ENCODE data around the gene KRTAP2-2. TPM values are rescaled to one million over a fixed set of nuclear protein-coding genes. Genes with fewer than 3 reads are reported as not detected.

The KRTAP2-2 gene, protein sequence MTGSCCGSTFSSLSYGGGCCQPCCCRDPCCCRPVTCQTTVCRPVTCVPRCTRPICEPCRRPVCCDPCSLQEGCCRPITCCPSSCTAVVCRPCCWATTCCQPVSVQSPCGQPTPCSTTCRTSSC
- not detected in 2 replicates for total RNA-seq

DNA sequence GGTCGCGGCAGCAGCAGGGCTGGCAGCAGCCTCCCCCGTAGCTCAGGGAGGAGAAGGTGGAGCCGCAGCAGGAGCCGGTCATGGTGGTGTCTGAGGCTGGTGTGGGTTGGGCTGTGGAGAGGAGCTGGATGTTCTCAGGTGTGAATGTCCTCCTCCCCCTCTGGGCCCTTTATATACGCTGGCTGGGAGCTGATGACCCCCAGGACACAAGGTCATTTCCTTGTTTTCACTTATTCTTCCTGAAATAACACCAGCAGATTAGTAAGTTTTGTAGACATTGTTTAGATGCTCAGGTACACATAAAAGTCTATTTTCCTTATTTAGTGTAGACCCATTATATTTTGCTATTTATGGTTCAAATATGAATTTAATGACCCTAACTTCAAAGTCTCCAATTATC lies at the start of gene KRTAP2-2:
TSS of gene KRTAP2-2 (minus strand) at position 101 of the 400 bp plus-strand sequence. CDS start at position 82, 19 bp downstream.

DNA sequence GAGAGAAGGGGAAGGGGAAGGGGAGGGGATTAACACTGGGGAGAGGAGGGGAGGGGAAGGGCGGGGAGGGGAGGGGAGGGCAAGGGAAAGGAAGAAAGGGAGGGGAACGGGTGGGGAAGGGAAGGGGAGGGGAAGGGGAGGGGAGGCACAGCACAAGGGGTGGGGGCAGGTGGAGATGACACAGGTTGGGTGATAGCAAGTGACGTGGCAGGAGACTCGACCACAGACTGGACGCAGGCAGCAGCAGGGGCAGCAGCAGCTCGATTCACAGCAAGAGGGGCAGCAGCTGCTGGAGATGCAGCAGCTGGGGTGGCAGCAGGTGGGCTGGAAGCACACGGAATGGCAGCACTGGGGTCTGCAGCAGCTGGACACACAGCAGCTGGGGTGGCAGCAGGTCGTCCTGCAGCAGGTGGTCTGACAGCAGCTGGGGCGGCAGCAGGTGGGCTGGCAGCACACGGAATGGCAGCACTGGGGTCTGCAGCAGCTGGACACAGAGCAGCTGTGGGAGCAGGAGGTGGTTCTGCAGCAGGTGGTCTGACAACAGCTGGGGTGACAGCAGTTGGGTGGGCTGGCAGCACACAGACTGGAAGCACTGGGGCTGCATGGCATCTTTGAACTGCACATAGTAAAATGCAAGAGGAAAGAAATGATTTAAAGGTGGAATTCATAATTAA lies 46.7 kb upstream of the KRTAP2-2 start, which contains the start of gene KRTAP4-16:
TSS of gene KRTAP4-16 (minus strand) at position 624 of the 674 bp plus-strand sequence. CDS start at position 624, 0 bp downstream.

DNA sequence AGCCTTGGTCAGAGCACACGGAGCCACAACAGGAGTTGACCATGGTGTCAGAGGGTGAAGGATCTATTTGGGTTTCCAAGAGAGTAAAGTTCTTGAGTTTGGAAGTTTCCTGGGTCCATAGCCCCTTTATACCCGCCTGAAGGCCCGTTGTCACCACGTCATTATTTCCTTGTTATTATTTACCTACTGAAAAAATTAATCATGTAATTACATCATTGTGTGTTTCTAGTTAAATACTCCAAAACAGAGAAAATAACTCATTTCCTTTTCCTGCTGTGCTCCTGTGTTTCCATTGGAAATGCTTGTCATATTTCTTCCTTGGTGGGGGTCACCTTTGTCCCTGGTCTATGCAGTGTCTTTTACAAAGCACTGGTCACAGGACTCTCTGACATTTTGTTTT lies 43.0 kb upstream of the KRTAP2-2 start, which contains the start of gene KRTAP4-8:
TSS of gene KRTAP4-8 (minus strand) at position 101 of the 400 bp plus-strand sequence. CDS start at position 43, 58 bp downstream.

DNA sequence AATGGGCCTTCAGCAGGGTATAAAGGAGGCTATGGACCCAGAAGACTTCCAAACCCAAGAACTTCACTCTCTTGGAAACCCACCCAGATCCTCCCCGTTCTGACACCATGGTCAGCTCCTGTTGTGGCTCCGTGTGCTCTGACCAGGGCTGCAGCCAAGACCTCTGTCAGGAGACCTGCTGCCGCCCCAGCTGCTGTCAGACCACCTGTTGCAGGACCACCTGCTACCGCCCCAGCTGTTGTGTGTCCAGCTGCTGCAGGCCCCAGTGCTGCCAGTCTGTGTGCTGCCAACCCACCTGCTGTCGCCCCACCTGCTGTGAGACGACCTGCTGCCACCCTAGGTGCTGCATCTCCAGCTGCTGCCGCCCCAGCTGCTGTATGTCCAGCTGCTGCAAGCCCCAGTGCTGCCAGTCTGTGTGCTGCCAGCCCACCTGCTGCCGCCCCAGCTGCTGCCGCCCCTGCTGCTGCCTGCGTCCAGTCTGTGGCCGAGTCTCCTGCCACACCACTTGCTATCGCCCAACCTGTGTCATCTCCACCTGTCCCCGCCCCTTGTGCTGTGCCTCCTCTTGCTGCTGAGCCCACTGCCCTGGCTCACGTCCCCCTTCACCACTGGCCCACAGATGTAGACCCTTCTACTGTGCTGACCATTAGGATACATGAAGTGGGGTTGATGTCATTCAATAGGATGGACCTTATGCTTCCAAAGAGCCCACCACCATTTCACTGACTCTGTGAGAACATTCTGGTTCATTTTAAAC lies 29.2 kb upstream of the KRTAP2-2 start, which contains the start of gene KRTAP4-7:
TSS of gene KRTAP4-7 (plus strand) at position 51 of the 757 bp plus-strand sequence. CDS start at position 108, 57 bp downstream.

DNA sequence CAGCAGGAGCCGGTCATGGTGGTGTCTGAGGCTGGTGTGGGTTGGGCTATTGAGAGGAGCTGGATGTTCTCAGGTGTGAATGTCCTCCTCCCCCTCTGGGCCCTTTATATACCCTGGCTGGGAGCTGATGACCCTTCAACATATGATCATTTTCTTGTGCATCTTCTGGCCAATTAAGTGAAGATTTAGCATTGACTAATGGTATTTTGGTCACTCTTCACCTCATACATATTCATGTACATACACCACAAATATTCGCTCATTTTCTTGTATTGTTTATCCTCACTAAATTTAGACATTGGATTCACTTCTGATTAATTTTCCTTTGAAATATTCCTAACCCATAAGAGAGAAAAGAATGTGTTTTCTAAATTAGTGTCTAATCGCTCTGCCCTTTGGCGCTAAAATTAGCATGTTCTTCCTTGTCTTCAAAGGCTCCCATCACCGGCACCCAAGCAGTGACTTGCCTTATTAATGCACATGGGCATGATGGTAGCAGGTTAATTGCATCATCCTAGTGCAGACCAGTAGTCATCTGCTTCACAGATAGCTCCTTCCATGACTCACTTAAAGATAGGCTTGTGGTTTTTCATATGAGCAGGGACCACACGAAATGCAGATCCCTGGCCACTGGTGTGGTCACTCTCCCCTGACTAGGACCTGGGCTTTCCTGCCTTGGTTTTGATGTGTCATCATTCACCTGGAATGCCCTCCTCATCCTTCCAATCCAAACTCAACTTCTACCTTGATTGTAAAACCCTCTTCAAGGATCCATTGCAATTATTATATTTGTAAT lies 11.0 kb upstream of the KRTAP2-2 start, which contains the start of gene KRTAP2-4:
TSS of gene KRTAP2-4 (minus strand) at position 51 of the 796 bp plus-strand sequence. CDS start at position 17, 34 bp downstream.

DNA sequence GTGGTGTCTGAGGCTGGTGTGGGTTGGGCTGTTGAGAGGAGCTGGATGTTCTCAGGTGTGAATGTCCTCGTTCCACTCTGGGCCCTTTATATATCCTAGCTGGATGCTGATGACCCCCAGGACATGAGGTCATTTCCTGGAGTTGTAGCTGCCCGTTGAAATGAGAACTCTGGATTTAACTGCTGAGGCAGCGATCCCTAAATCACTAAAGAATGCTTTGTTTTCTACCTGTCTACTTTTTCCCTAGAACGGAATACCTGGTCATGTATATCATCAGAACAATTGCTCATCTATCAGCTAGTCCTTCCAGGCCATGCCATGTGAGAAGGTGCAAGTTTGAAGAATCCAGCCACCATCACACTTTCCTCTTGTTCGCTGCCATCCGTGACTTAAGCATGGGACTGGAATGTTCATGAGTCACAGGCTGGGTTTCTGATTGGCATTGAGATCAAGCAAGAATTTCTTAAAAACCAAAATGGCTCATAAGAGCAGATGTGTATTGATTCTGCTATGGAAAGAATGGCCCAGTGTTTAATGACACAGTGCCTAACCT lies 5.1 kb upstream of the KRTAP2-2 start, which contains the start of gene KRTAP2-3:
TSS of gene KRTAP2-3 (minus strand) at position 63 of the 553 bp plus-strand sequence. CDS start 64 bp downstream, outside the sequence.

DNA sequence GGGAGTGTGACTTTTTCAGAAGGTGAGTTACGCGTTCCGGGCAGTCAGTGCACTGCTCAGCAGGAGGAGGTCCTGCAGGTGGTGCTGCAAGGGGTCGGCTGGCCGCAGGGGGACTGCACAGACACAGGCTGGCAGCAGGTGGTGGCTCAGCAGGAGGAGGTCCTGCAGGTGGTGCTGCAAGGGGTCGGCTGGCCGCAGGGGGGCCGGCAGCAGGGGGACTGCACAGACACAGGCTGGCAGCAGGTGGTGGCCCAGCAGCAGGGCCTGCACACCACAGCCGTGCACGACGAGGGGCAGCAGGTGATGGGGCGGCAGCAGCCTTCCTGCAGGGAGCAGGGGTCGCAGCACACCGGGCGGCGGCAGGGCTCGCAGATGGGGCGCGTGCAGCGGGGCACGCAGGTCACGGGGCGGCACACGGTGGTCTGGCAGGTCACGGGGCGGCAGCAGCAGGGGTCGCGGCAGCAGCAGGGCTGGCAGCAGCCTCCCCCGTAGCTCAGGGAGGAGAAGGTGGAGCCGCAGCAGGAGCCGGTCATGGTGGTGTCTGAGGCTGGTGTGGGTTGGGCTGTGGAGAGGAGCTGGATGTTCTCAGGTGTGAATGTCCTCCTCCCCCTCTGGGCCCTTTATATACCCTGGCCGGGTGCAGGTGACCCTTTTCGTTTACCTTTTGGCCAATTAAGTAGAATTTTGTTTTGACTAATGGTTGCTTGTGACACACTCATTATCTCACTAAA lies 8.1 kb downstream of the KRTAP2-2 start, which contains the start of gene KRTAP2-1:
TSS of gene KRTAP2-1 (minus strand) at position 582 of the 731 bp plus-strand sequence. CDS start at position 533, 49 bp downstream.

DNA sequence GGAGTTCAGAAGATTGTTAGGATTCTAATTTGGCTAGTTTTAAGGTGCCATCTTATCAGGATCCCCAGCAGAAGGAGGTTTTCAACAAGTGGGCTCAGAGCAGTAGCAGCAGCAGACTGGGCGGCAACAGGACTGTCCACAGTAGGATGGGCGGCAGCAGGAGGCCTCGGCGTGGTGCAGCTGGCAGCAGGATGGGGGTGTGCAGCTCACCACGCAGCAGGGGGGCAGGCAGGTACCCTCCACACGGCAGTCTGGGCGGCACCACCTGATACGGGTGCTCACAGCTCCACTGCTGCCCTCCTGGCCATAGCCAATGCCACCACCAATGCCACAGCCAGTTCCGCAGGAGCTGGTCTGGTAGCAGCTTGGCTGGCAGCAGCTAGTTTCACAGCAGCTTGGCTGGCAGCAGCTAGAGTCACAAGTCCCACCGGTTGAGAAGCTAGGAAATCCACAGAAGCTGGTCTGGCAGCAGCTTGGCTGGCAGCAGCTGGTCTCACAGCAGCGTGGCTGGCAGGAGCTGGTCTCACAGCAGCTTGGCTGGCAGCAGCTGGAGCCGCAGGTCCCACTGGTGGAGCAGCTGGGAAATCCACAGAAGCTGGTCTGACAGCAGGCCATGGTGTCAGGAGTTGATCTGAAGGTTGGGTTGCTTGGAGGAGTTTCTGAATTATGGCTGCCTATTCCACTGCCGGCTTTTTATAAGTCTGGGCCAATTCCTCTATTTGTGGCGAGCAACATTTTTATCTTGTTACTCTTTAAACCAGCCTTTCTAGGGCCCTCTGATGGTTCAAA lies 14.1 kb downstream of the KRTAP2-2 start, which contains the start of gene KRTAP1-1:
TSS of gene KRTAP1-1 (minus strand) at position 668 of the 789 bp plus-strand sequence. CDS start at position 615, 53 bp downstream.

DNA sequence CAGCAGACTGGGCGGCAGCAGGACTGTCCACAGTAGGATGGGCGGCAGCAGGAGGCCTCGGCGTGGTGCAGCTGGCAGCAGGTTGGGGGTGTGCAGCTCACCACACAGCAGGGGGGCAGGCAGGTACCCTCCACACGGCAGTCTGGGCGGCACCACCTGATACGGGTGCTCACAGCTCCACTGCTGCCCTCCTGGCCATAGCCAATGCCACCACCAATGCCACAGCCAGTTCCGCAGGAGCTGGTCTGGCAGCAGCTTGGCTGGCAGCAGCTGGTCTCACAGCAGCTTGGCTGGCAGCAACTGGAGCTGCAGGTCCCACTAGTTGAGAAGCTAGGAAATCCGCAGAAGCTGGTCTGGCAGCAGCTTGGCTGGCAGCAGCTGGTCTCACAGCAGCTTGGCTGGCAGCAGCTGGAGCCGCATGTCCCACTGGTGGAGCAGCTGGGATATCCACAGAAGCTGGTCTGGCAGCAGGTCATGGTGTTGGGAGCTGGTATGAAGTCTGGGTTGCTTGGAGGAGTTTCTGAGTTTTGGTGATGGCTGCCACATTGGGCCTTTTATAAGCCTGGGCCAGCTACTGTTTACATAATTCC lies 20.6 kb downstream of the KRTAP2-2 start, which contains the start of gene KRTAP1-3:
TSS of gene KRTAP1-3 (minus strand) at position 529 of the 590 bp plus-strand sequence. CDS start at position 476, 53 bp downstream.

DNA sequence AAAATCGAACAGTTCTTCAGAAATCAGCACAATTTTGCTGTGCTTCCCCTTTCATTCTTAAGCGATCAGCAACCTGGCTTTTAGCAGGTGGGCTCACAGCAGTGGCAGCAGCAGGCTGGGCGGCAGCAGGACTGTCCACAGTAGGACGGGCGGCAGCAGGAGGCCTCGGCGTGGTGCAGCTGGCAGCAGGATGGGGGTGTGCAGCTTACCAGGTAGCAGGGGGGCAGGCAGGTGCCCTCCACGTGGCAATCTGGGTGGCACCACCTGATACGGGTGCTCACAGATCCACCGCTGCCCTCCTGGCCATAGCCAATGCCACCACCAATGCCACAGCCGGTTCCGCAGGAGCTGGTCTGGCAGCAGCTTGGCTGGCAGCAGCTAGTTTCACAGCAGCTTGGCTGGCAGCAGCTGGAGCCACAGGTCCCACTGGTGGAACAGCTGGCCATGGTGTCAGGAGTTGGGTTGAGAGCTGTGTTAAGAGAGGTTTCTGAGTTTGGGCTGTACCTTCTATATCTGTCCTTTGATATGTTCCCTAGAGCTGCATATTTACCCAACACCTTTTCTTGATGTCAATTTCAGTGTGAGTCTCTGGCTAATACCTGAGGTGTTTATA lies 25.3 kb downstream of the KRTAP2-2 start, which contains the start of gene KRTAP1-4:
TSS of gene KRTAP1-4 (minus strand) at position 563 of the 613 bp plus-strand sequence. CDS start at position 446, 117 bp downstream.

DNA sequence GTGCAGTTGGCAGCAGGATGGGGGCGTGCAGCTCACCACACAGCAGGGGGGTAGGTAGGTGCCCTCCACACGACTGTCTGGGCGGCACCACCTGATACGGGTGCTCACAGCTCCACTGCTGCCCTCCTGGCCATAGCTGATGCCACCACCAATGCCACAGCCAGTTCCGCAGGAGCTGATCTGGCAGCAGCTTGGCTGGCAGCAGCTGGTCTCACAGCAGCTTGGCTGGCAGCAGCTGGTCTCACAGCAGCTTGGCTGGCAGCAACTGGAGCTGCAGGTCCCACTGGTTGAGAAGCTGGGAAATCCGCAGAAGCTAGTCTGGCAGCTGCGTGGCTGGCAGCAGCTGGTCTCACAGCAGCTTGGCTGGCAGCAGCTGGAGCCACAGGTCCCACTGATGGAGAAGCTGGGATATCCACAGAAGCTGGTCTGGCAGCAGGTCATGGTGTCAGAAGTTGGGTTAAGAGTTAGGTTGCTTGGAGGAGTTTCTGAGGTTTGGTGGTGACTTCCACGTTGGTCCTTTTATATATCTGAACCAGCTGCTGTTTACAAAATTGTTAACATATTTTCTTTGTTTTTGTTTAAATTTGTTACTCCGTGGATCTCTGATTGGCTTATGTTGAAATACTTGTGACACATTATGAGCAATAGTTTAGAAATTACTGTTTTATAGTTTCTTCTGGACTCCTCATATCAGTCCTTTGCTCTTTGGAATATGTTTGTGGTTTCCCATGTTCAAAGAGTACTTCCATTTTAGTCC lies 28.1 kb downstream of the KRTAP2-2 start, which contains the start of gene KRTAP1-5:
TSS of gene KRTAP1-5 (minus strand) at position 494 of the 757 bp plus-strand sequence. CDS start at position 441, 53 bp downstream.

DNA sequence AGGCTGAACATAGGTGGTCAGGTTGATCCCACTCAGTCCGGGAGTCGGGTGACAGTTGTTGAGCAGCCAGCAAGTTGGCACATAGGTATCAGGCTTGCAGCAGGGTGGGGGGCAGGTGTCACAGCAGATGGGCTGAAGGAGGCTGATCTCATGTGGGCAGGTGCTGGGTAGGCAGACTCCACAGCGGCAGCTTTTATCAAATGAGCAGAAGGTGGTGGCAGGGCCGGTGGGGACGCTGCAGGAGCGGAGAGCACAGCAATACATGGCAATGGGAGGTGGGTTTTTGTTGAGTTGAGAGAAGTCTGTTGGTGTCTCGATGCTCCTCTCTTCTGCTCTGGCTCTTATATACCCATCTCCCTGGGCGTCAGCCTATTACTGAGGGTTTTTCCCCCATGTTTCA lies 46.2 kb downstream of the KRTAP2-2 start, which contains the start of gene KRTAP3-1:
TSS of gene KRTAP3-1 (minus strand) at position 318 of the 400 bp plus-strand sequence. CDS start at position 264, 54 bp downstream.

Small RNA genes within 50 kb of the gene (small RNA-seq; reads per million reads assigned to genes)
- gene KRTAP3-4P, result not detected

Other genes with a start within 250 kb of the KRTAP2-2 start
- gene KRT10, start 232.6 kb downstream of the KRTAP2-2 start, total RNA-seq, result 0.98 and 5.4 TPM in 2 replicates
- not detected in 2 replicates for gene KRT12, start 188.0 kb downstream of the KRTAP2-2 start, total RNA-seq
- gene KRT20, start 170.0 kb downstream of the KRTAP2-2 start, total RNA-seq, result not detected in 2 replicates
- not detected in 2 replicates for gene KRT23, start 117.6 kb downstream of the KRTAP2-2 start, total RNA-seq
- gene KRT39, start 88.3 kb downstream of the KRTAP2-2 start, total RNA-seq, result not detected in 2 replicates
- gene KRT40, start 70.9 kb downstream of the KRTAP2-2 start, total RNA-seq, result not detected in 2 replicates
- gene KRTAP3-3, start 61.1 kb downstream of the KRTAP2-2 start, total RNA-seq, result not detected in 2 replicates
- gene KRTAP3-2, start 55.3 kb downstream of the KRTAP2-2 start, total RNA-seq, result not detected in 2 replicates
- not detected in 2 replicates for gene KRTAP3-1, start 46.1 kb downstream of the KRTAP2-2 start, total RNA-seq
- gene KRTAP1-5, start 28.0 kb downstream of the KRTAP2-2 start, total RNA-seq, result not detected in 2 replicates
- not detected in 2 replicates for gene KRTAP1-4, start 25.0 kb downstream of the KRTAP2-2 start, total RNA-seq
- not detected in 2 replicates for gene KRTAP1-3, start 20.4 kb downstream of the KRTAP2-2 start, total RNA-seq
- gene KRTAP1-1, start 13.8 kb downstream of the KRTAP2-2 start, total RNA-seq, result not detected in 2 replicates
- gene KRTAP2-1, start 7.9 kb downstream of the KRTAP2-2 start, total RNA-seq, result not detected in 2 replicates
- gene KRTAP2-3, start 4.9 kb upstream of the KRTAP2-2 start, total RNA-seq, result not detected in 2 replicates
- gene KRTAP2-4, start 10.6 kb upstream of the KRTAP2-2 start, total RNA-seq, result not detected in 2 replicates
- gene KRTAP4-7, start 28.9 kb upstream of the KRTAP2-2 start, total RNA-seq, result not detected in 2 replicates
- not detected in 2 replicates for gene KRTAP4-8, start 42.9 kb upstream of the KRTAP2-2 start, total RNA-seq
- not detected in 2 replicates for gene KRTAP4-16, start 47.0 kb upstream of the KRTAP2-2 start, total RNA-seq
- not detected in 2 replicates for gene KRTAP4-9, start 50.2 kb upstream of the KRTAP2-2 start, total RNA-seq
- not detected in 2 replicates for gene KRTAP4-11, start 63.1 kb upstream of the KRTAP2-2 start, total RNA-seq
- gene KRTAP4-12, start 69.0 kb upstream of the KRTAP2-2 start, total RNA-seq, result not detected in 2 replicates
- not detected in 2 replicates for gene KRTAP4-6, start 85.3 kb upstream of the KRTAP2-2 start, total RNA-seq
- not detected in 2 replicates for gene KRTAP4-5, start 94.6 kb upstream of the KRTAP2-2 start, total RNA-seq
- not detected in 2 replicates for gene KRTAP4-4, start 105.5 kb upstream of the KRTAP2-2 start, total RNA-seq
- not detected in 2 replicates for gene KRTAP4-3, start 113.0 kb upstream of the KRTAP2-2 start, total RNA-seq
- gene KRTAP4-2, start 123.0 kb upstream of the KRTAP2-2 start, total RNA-seq, result not detected in 2 replicates
- gene KRTAP4-1, start 129.7 kb upstream of the KRTAP2-2 start, total RNA-seq, result not detected in 2 replicates
- not detected in 2 replicates for gene KRTAP9-1, start 134.7 kb upstream of the KRTAP2-2 start, total RNA-seq
- gene KRTAP9-2, start 171.4 kb upstream of the KRTAP2-2 start, total RNA-seq, result not detected in 2 replicates
- not detected in 2 replicates for gene KRTAP9-3, start 177.2 kb upstream of the KRTAP2-2 start, total RNA-seq
- not detected in 2 replicates for gene KRTAP9-8, start 182.8 kb upstream of the KRTAP2-2 start, total RNA-seq
- gene KRTAP9-4, start 194.5 kb upstream of the KRTAP2-2 start, total RNA-seq, result not detected in 2 replicates
- not detected in 2 replicates for gene KRTAP9-9, start 200.2 kb upstream of the KRTAP2-2 start, total RNA-seq
- gene KRTAP9-6, start 210.1 kb upstream of the KRTAP2-2 start, total RNA-seq, result not detected in 2 replicates
- gene KRTAP9-7, start 220.5 kb upstream of the KRTAP2-2 start, total RNA-seq, result not detected in 2 replicates
- not detected in 2 replicates for gene KRTAP29-1, start 247.6 kb upstream of the KRTAP2-2 start, total RNA-seq

Data from vein endothelial cell (primary cell).